ENCODE results near the gene NR2E1.

NR2E1 gene

DNA sequence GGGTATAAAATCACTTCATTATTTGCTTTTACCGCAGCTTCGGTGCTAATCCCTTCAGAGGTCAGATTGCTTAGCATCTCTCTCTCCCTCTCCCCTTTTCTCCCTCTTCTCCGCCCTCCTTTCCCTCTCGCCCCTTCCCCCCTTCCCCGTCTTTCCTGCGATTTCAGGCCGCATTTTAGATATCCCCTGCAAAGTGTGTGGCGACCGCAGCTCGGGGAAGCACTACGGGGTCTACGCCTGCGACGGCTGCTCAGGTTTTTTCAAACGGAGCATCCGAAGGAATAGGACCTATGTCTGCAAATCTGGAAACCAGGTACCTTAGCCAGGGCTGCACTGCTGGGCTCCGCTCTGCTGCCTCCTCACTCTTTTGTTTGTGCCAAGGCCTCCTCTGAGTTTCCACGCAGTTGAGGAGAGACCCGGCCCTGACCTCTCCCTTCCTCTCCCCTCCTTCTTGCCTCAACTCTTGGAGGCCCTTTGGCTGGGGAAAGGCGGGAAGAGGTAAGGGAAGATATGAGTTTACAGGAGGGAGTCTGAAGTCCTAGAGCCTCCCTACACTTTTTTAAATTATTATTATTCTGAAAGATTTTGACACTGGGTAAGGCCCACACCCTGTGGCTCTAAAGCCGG lies 5.6 kb downstream of the NR2E1 start:
- DNase-seq (ENCODE audit: low read depth in 1 of 2, low spot score in 1 of 2): no peak

GRCh38 chr6:108171918-108172516 lies 6.2 kb downstream of the NR2E1 start:
- no peak for DNase-seq (ENCODE audit: low read depth in 1 of 2, low spot score in 1 of 2)

DNA sequence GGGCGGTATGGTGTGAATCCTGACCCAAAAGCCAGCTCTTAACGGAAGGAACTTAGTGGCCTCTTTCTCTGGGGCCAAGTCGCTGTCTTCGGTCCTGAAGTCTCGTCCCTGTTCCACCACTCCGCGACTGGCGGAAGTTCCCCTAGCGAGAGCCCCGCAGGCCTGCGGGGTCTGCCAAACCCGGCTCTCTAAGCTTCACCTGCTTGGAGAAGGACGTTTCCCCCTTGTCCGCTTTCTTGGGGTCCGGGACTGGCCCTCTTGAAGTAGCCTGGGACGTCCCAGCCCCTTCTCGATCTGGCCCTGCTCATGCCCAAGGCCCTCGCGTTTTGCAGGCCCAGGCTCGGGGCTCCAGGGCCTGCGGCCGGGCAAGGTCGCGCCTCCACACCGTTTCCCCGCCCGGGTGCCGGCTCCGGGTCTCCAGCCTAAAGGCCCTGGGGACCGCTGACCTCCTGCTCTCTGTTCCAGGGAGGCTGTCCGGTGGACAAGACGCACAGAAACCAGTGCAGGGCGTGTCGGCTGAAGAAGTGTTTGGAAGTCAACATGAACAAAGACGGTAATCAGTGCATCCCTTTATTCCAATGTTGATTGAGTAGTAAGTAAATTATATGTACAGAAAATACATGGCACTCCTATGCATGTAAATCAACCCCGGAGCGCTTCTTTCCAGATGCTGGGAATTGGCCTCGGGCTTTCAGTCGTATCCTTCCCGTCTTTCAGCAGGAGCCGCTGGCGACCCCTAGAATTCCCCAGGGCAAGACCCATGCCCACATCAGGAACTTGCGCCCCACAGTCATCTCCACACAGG lies 8.8 kb downstream of the NR2E1 start:
- no peak for DNase-seq (ENCODE audit: low read depth in 1 of 2, low spot score in 1 of 2)

DNA sequence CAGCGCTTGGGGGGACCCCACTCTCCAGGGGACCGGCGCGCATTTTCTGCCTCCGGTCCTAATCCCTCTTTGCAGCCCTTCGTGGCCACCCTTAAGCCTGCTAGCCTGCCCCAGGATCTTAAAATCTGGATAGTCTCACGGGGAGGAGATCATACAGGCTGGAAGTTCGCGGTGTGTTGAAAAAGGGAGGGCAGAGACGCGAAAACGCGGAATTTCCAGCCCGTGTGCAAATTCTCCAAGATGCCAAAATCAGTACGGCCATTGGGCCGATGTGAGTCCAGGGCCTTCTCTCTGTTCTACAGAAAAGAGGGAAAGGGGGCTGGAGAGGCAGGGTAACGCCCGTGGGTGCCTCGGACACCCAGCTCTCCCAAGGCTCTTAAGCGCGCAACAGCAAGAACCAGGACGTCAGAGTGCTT lies 9.4 kb downstream of the NR2E1 start:
- no peak for DNase-seq (ENCODE audit: low read depth in 1 of 2, low spot score in 1 of 2)

DNA sequence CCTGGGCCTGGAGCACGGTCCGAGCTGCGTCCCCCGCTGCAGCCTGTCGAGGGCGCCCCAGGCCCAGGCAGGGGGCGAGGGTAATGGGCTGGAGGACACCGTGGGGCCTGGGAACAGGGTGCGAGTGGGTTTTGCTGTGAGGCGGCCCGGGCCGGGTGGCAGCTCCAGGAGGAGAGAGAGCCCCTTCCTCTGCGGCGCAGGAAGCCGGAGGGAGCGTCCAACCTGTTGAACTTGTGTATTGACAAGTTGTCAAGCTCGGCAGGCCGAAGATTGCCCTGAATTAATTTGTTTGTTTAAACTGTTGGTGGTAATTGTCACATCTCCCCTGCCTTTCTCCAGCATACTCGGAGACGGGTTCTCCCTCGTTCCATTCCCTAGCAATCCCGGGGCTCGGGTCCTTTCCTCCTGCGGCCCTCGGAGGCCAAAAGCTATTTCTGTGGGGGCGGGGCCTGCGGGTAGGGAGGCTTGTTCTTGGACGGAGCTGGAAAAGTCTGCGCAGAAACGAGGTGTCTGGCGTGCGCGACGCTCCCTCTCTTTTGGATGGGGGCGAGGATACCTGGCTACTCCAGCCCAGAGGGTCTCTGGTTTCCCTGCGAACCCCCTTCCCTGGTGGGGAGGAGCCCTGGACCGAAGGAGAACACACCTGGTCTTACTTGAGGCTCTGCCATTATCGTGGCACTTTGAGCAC lies 9.9 kb downstream of the NR2E1 start:
- DNase-seq (ENCODE audit: low read depth in 1 of 2, low spot score in 1 of 2): no peak

GRCh38 chr6:108176281-108177089 lies 10.7 kb downstream of the NR2E1 start:
- DNase-seq (ENCODE audit: low read depth in 1 of 2, low spot score in 1 of 2): no peak

DNA sequence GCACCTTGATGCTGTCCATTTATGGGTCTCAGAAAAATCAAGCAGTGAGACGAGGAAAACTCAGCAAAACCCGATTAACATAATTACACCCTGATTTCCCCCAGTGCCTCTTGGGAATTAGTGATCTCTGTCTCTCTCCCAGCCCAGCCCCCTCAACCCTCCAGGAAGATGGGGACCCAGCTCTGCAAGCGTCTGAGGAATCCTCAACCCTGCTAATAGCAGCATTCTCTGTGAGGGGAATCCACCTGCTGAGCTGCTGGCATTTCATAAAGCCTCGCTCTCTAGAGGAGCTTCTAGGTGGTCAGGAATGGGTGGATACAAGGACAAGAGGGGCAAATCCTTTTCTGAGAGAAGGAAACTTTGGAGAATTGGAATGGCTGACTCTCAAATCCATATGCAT lies 13.9 kb downstream of the NR2E1 start:
- no peak for DNase-seq (ENCODE audit: low read depth in 1 of 2, low spot score in 1 of 2)

- no peak for DNase-seq (ENCODE audit: low read depth in 1 of 2, low spot score in 1 of 2)
These were observed 14.4 kb downstream of the NR2E1 start for GRCh38 chr6:108180266-108180665.

DNA sequence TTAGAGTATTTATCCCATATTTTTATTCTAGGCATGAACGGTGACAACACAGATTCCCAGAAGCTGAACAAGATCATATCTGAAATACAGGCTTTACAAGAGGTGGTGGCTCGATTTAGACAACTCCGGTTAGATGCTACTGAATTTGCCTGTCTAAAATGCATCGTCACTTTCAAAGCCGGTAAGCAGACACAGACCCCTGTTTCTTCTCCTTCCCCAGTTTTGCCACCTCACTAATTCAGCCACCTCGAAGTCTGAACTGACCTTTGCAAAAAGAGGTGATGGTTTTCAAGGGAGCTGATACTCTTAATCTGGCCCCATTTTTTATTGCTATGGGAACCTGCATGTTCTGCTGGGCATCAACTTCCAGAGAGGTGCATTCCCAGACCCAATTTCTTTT lies 15.0 kb downstream of the NR2E1 start:
- DNase-seq (ENCODE audit: low read depth in 1 of 2, low spot score in 1 of 2): no peak

DNA sequence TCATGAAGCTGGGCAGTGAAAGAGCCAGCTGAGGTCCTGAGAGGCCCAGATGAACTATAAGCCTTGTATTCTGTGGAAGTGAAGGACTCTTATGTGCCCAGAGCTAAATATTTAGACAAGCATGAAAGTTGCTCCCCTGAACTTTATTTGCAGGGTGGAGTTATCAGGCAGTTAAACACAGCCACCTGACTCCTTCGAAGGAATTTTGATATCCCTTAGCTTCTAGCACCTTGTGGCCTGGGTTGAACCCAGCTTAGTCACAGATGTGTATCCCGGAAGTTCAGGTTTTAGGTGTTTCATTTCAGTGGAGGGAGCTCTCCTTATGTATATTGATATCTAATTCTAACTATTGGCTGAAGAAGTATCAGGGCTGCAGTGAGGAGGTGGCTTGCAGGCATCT lies 20.4 kb downstream of the NR2E1 start:
- no peak for DNase-seq (ENCODE audit: low read depth in 1 of 2, low spot score in 1 of 2)

DNA sequence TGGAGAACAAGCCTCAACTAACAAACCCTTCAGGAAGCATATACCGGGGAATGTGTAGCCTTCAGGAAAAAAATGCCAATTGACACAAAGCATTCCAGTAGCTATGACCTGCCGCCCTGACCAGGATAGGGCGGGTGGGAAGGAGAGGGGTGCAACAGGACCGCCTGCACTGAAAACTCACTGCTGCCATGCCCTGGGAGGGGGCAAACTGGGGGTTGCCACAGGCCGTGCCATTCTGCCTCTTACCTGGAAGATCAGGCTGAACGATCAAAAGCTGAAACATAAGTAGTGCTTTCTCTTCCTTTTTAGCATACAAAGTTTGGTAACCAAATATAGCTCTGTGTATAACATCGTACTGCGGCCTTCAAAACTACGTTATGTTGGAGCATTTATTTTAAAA lies 21.7 kb downstream of the NR2E1 start:
- no peak for DNase-seq (ENCODE audit: low read depth in 1 of 2, low spot score in 1 of 2)

- DNase-seq (ENCODE audit: low read depth in 1 of 2, low spot score in 1 of 2): no peak
These were observed 27.3 kb downstream of the NR2E1 start for GRCh38 chr6:108193131-108193530.

DNA sequence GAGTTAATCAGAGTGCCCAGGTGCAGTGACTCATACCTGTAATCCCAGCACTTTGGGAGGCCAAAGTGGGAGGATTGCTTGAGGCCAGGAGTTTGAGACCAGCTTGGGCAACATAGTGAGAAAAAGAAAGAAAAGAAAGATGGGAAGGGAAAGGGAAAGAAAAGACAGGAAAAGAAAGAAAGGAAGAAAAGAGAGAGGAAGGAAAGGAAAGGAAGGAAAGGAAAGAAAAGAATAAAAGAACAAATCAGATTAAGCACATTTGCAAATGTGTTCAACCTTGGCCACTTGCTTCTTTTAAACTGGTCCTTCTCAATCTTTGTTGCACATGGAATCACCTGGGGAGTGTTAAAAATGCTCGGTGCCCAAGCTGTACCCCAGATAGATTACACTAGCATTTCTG lies 28.0 kb downstream of the NR2E1 start:
- DNase-seq (ENCODE audit: low read depth in 1 of 2, low spot score in 1 of 2): no peak

DNA sequence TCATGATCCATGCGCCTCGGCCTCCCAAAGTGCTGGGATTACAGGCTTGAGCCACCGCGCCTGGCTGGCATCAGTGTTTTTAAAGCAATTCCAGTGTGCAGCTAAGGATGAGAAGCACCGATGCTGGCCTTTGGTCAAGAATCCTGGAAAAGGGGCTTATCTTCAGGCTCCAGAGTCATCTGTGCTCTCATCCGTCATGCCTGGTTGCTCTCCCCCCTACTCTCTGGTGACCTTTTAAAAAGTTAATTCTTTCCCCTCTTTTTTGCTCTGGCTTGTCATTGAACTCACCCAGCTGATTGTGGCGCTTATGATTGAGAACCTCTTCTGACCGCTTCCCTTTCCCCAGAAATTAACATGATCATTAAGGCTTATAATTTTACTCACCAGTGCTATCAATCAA lies 28.7 kb downstream of the NR2E1 start:
- no peak for DNase-seq (ENCODE audit: low read depth in 1 of 2, low spot score in 1 of 2)

DNA sequence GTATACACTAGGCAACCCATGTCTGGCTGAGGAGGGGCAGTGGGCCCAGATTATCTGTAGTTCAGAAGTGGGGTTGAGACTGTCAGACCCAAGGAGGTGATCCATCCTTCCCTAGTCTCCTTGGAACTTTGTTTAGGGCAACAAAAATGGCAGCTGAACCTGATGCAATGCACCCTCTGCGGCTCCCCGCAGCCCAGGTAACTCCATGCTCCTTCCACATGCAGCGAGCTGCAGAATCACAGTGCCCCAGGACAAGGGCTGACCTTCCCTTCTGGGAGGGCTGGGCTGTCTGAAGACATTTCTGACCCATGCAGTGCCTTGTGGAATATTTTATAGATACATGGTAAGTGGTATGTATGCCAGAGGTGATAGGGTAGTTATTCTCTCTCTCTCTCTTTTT lies 29.4 kb downstream of the NR2E1 start:
- no peak for DNase-seq (ENCODE audit: low read depth in 1 of 2, low spot score in 1 of 2)

DNA sequence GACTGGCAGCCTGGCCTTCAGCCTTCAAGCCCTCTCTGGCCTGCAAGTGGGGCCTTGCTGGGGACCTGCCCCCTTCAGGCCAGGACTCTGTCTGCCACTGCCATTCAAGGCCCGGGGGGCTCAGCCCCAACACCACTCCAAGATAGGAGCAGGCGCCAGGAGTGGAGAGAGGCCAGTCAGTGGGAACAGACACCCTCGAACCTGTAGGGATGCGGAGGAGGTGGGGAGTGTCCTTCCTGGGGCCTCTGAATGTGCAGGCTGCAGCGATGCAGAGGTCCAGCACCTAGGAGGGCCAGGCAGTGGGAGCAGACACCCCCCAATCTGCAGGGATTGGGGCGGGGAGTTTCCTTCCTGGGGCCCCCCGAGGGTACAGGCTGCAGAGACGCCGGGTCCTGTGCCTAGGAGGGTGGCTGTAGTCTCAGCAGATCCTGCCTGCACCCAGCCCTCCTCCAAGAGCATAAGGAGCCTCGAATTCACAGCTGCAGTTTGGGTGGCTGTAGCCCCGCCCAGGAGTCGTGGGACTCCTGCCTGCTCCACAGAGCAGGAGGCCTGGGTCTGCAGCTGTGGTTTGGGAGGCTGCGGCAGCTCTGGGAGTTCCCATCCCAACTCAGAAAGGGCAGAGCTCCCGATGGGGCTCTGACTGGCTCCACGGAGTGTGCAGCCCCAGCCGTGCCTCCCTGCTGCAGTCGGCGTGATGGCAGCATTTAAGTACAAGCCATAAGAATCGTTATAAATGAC lies 33.1 kb downstream of the NR2E1 start:
- DNase-seq (ENCODE audit: low read depth in 1 of 2, low spot score in 1 of 2): no peak

- no peak for DNase-seq (ENCODE audit: low read depth in 1 of 2, low spot score in 1 of 2)
These were observed 34.4 kb downstream of the NR2E1 start for GRCh38 chr6:108200186-108200585.

- DNase-seq (ENCODE audit: low read depth in 1 of 2, low spot score in 1 of 2): no peak
These were observed 34.8 kb downstream of the NR2E1 start for GRCh38 chr6:108200631-108201030.

GRCh38 chr6:108203189-108204112 lies 37.6 kb downstream of the NR2E1 start:
- no peak for DNase-seq (ENCODE audit: low read depth in 1 of 2, low spot score in 1 of 2)
